ENCODE data around the gene MINAR1.
A peak's percentile ranks its signal among the peaks of the same experiment; 100 is the strongest.
"Not testable (repeated sequence)": the region's sequence is repeated elsewhere in the genome, so short reads cannot be mapped to it uniquely, and the experiment has no call there.

MINAR1 gene

GRCh38 chr15:79431636-79432344 lies at the start of gene MINAR1:
TSS of gene MINAR1 (plus strand) at chr15:79432336. CDS start at chr15:79456148, 23,812 bp downstream.
- DNase-seq, result peak; percentile 18 to 42 (median 22)

GRCh38 chr15:79394231-79394630 lies 37.9 kb upstream of the MINAR1 start:
- no peak for DNase-seq

- no peak for DNase-seq
These were observed 35.3 kb upstream of the MINAR1 start for GRCh38 chr15:79396850-79397249.

- DNase-seq, result no peak
These were observed 34.7 kb upstream of the MINAR1 start for GRCh38 chr15:79397269-79397910.

- DNase-seq, result no peak
These were observed 32.5 kb upstream of the MINAR1 start for GRCh38 chr15:79399606-79400005.

GRCh38 chr15:79400650-79401049 lies 31.5 kb upstream of the MINAR1 start:
- DNase-seq, result no peak

- no peak for DNase-seq
These were observed 30.8 kb upstream of the MINAR1 start for GRCh38 chr15:79401301-79401700.

GRCh38 chr15:79402136-79402535 lies 30.0 kb upstream of the MINAR1 start:
- no peak for DNase-seq

GRCh38 chr15:79403501-79403900 lies 28.6 kb upstream of the MINAR1 start:
- DNase-seq, result no peak

GRCh38 chr15:79406210-79406609 lies 25.9 kb upstream of the MINAR1 start:
- DNase-seq, result no peak

- peak in 1 of 3 donors; percentile 21 for DNase-seq
These were observed 24.1 kb upstream of the MINAR1 start for GRCh38 chr15:79408041-79408440.

- DNase-seq, result no peak
These were observed 21.9 kb upstream of the MINAR1 start for GRCh38 chr15:79410237-79410636.

GRCh38 chr15:79412010-79412409 lies 20.1 kb upstream of the MINAR1 start:
- no peak for DNase-seq

GRCh38 chr15:79412429-79412828 lies 19.7 kb upstream of the MINAR1 start:
- DNase-seq, result no peak

GRCh38 chr15:79416876-79417275 lies 15.3 kb upstream of the MINAR1 start:
- no peak for DNase-seq

GRCh38 chr15:79418693-79419279 lies 13.3 kb upstream of the MINAR1 start:
- DNase-seq, result no peak

GRCh38 chr15:79425591-79426295 lies 6.4 kb upstream of the MINAR1 start:
- DNase-seq, result no peak

GRCh38 chr15:79426899-79427298 lies 5.2 kb upstream of the MINAR1 start:
- not testable (repeated sequence) for DNase-seq

GRCh38 chr15:79427781-79428598 lies 4.1 kb upstream of the MINAR1 start:
- DNase-seq, result no peak

- DNase-seq, result no peak
These were observed 1.1 kb upstream of the MINAR1 start for GRCh38 chr15:79430901-79431635.

GRCh38 chr15:79432345-79433275 lies 474 bp downstream of the MINAR1 start:
- DNase-seq, result no peak
